IMR-90 (cell line): ENCODE results near the gene KHNYN. TPM values are rescaled to one million over a fixed set of nuclear protein-coding genes. Genes with fewer than 3 reads are reported as not detected.

Experiments
- polyA plus RNA-seq, 3 experiments: library from polyadenylated mRNA; depleted of rRNA; stranded (reverse); fragments of >200 nt; gene quantifications; 2 replicates each; pipeline ENCODE4 v1.2.3, GENCODE V29; 2012; ENCODE audit warnings: low replicate concordance in 1 of 3
- total RNA-seq: library from RNA; depleted of rRNA; stranded (reverse); fragments of >200 nt; gene quantifications from 2 replicates; pipeline ENCODE4 v1.2.3, GENCODE V29; 2012; rRNA removed

KHNYN gene
- total and polyA plus RNA-seq, 2 of the 4 experiments (the other 2 are of a cell fraction), result 18.9 to 24.4 TPM

Other genes starting within 250 kb of the KHNYN start
- gene IPO4, start 241.1 kb upstream of the KHNYN start, total RNA-seq, result 36.7 and 37.6 TPM in 2 replicates
- gene IPO4, start 241.1 kb upstream of the KHNYN start, polyA plus RNA-seq (2012; rRNA removed), result 39.4 and 39.9 TPM in 2 replicates
- 51.9 and 65.6 TPM in 2 replicates for gene TM9SF1, start 234.5 kb upstream of the KHNYN start, total RNA-seq
- gene TM9SF1, start 234.5 kb upstream of the KHNYN start, polyA plus RNA-seq (2012; rRNA removed), result 40.4 and 40.9 TPM in 2 replicates
- gene TSSK4, start 224.3 kb upstream of the KHNYN start, total RNA-seq, result under 0.01 TPM in 1 of 2 replicates, not detected in the other
- gene TSSK4, start 224.3 kb upstream of the KHNYN start, polyA plus RNA-seq (2012; rRNA removed), result 0.07 TPM in 1 of 2 replicates, not detected in the other
- 22.0 and 31.7 TPM in 2 replicates for gene CHMP4A, start 216.5 kb upstream of the KHNYN start, total RNA-seq
- gene CHMP4A, start 216.5 kb upstream of the KHNYN start, polyA plus RNA-seq (2012; rRNA removed), result 63.8 and 66.4 TPM in 2 replicates
- gene MDP1, start 213.9 kb upstream of the KHNYN start, total RNA-seq, result 15.1 and 16.7 TPM in 2 replicates
- 16.7 and 17.8 TPM in 2 replicates for gene MDP1, start 213.9 kb upstream of the KHNYN start, polyA plus RNA-seq (2012; rRNA removed)
- gene NEDD8, start 197.6 kb upstream of the KHNYN start, total RNA-seq, result 167 and 224 TPM in 2 replicates
- 375 and 393 TPM in 2 replicates for gene NEDD8, start 197.6 kb upstream of the KHNYN start, polyA plus RNA-seq (2012; rRNA removed)
- gene GMPR2, start 197.0 kb upstream of the KHNYN start, total RNA-seq, result 56.1 and 92.5 TPM in 2 replicates
- 63.7 and 65.7 TPM in 2 replicates for gene GMPR2, start 197.0 kb upstream of the KHNYN start, polyA plus RNA-seq (2012; rRNA removed)
- 21.1 and 26.9 TPM in 2 replicates for gene TINF2, start 187.3 kb upstream of the KHNYN start, total RNA-seq
- gene TINF2, start 187.3 kb upstream of the KHNYN start, polyA plus RNA-seq (2012; rRNA removed), result 30.0 and 33.0 TPM in 2 replicates
- 0.56 and 0.72 TPM in 2 replicates for gene TGM1, start 166.8 kb upstream of the KHNYN start, total RNA-seq
- 2.7 and 3.3 TPM in 2 replicates for gene TGM1, start 166.8 kb upstream of the KHNYN start, polyA plus RNA-seq (2012; rRNA removed)
- 25.6 and 27.2 TPM in 2 replicates for gene RABGGTA, start 158.4 kb upstream of the KHNYN start, total RNA-seq
- gene RABGGTA, start 158.4 kb upstream of the KHNYN start, polyA plus RNA-seq (2012; rRNA removed), result 55.6 and 64.0 TPM in 2 replicates
- gene DHRS1, start 130.2 kb upstream of the KHNYN start, total RNA-seq, result 13.1 and 15.8 TPM in 2 replicates
- gene DHRS1, start 130.2 kb upstream of the KHNYN start, polyA plus RNA-seq (2012; rRNA removed), result 34.7 and 38.6 TPM in 2 replicates
- 22.5 and 25.8 TPM in 2 replicates for gene NOP9, start 130.1 kb upstream of the KHNYN start, total RNA-seq
- gene NOP9, start 130.1 kb upstream of the KHNYN start, polyA plus RNA-seq (2012; rRNA removed), result 11.7 and 11.8 TPM in 2 replicates
- under 0.01 TPM in 2 replicates for gene CIDEB, start 122.0 kb upstream of the KHNYN start, total RNA-seq
- 0.19 TPM in 2 replicates for gene CIDEB, start 122.0 kb upstream of the KHNYN start, polyA plus RNA-seq (2012; rRNA removed)
- gene LTB4R2, start 119.8 kb upstream of the KHNYN start, total RNA-seq, result 0.56 and 0.72 TPM in 2 replicates
- 1.7 and 2.0 TPM in 2 replicates for gene LTB4R2, start 119.8 kb upstream of the KHNYN start, polyA plus RNA-seq (2012; rRNA removed)
- gene LTB4R, start 118.5 kb upstream of the KHNYN start, total RNA-seq, result 0.18 and 0.28 TPM in 2 replicates
- 2.3 TPM in 2 replicates for gene LTB4R, start 118.5 kb upstream of the KHNYN start, polyA plus RNA-seq (2012; rRNA removed)
- gene ADCY4, start 94.9 kb upstream of the KHNYN start, total RNA-seq, result not detected in 2 replicates
- 0.04 TPM in 1 of 2 replicates, not detected in the other for gene ADCY4, start 94.9 kb upstream of the KHNYN start, polyA plus RNA-seq (2012; rRNA removed)
- gene RIPK3, start 90.0 kb upstream of the KHNYN start, total RNA-seq, result not detected in 2 replicates
- gene RIPK3, start 90.0 kb upstream of the KHNYN start, polyA plus RNA-seq (2012; rRNA removed), result 0.09 TPM in 1 of 2 replicates, not detected in the other
- gene NFATC4, start 61.8 kb upstream of the KHNYN start, total RNA-seq, result 13.6 and 15.6 TPM in 2 replicates
- gene NFATC4, start 61.8 kb upstream of the KHNYN start, polyA plus RNA-seq (2012; rRNA removed), result 35.8 and 38.4 TPM in 2 replicates
- 1.7 and 2.2 TPM in 2 replicates for gene NYNRIN, start 31.0 kb upstream of the KHNYN start, total RNA-seq
- 5.3 and 5.4 TPM in 2 replicates for gene NYNRIN, start 31.0 kb upstream of the KHNYN start, polyA plus RNA-seq (2012; rRNA removed)
- gene CBLN3, start 286 bp upstream of the KHNYN start, total RNA-seq, result 0.56 and 0.72 TPM in 2 replicates
- gene CBLN3, start 286 bp upstream of the KHNYN start, polyA plus RNA-seq (2012; rRNA removed), result 3.9 and 4.5 TPM in 2 replicates
- 5.0 and 7.5 TPM in 2 replicates for gene SDR39U1, start 12.8 kb downstream of the KHNYN start, total RNA-seq
- gene SDR39U1, start 12.8 kb downstream of the KHNYN start, polyA plus RNA-seq (2012; rRNA removed), result 46.3 and 50.4 TPM in 2 replicates
- not detected in 2 replicates for gene CMA1, start 78.3 kb downstream of the KHNYN start, total RNA-seq
- not detected in 2 replicates for gene CMA1, start 78.3 kb downstream of the KHNYN start, polyA plus RNA-seq (2012; rRNA removed)
- not detected in 2 replicates for gene CTSG, start 146.3 kb downstream of the KHNYN start, total RNA-seq
- not detected in 2 replicates for gene CTSG, start 146.3 kb downstream of the KHNYN start, polyA plus RNA-seq (2012; rRNA removed)
- gene GZMH, start 179.7 kb downstream of the KHNYN start, total RNA-seq, result not detected in 2 replicates
- gene GZMH, start 179.7 kb downstream of the KHNYN start, polyA plus RNA-seq (2012; rRNA removed), result not detected in 2 replicates
- gene GZMB, start 204.2 kb downstream of the KHNYN start, total RNA-seq, result not detected in 2 replicates
- not detected in 2 replicates for gene GZMB, start 204.2 kb downstream of the KHNYN start, polyA plus RNA-seq (2012; rRNA removed)